Prostate gland (tissue), 2 donors: ENCODE data around the gene KCND1.

ENCODE experiments used
- POLR2A ChIP-seq: fragments of 450-650 bp; IDR thresholded peaks from one replicate; pipeline ENCODE4 v1.6.1; 2016; ENCODE audit warnings: antibody characterized with exemption, mild to moderate bottlenecking
- POLR2AphosphoS5 ChIP-seq: sonication (generic); formaldehyde crosslinking; IDR thresholded peaks from one replicate; pipeline ENCODE4 v1.6.1; 2017; ENCODE audit warnings: antibody characterized with exemption
- TF ChIP-seq, protein P1 (sequence below), 4 experiments: fragments of 200-600 bp in 2 of 4; fragments of 450-650 bp in 2 of 4; sonication (generic) in 2 of 4; IDR thresholded peaks; 1 replicate in 3 of 4; 2 replicates in 1 of 4; pipeline ENCODE4 v1.5.1; 2016 to 2019; ENCODE audit warnings: antibody characterized with exemption in 4 of 4, mild to moderate bottlenecking in 2 of 4, moderate library complexity in 2 of 4

- TF ChIP-seq, protein P1, sequence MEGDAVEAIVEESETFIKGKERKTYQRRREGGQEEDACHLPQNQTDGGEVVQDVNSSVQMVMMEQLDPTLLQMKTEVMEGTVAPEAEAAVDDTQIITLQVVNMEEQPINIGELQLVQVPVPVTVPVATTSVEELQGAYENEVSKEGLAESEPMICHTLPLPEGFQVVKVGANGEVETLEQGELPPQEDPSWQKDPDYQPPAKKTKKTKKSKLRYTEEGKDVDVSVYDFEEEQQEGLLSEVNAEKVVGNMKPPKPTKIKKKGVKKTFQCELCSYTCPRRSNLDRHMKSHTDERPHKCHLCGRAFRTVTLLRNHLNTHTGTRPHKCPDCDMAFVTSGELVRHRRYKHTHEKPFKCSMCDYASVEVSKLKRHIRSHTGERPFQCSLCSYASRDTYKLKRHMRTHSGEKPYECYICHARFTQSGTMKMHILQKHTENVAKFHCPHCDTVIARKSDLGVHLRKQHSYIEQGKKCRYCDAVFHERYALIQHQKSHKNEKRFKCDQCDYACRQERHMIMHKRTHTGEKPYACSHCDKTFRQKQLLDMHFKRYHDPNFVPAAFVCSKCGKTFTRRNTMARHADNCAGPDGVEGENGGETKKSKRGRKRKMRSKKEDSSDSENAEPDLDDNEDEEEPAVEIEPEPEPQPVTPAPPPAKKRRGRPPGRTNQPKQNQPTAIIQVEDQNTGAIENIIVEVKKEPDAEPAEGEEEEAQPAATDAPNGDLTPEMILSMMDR (IDR thresholded peaks at IDR 0.05): no peak
- no peak for TF ChIP-seq POLR2AphosphoS5
- TF ChIP-seq POLR2A: no peak
These were observed 2.2 kb downstream of the KCND1 start for GRCh38 chrX:48969471-48969870.
